ENCODE measurements around the gene TNRC6B. TPM values are rescaled to one million over a fixed set of nuclear protein-coding genes. Genes with fewer than 3 reads are reported as not detected.

TNRC6B gene
- total RNA-seq, 1 donor from 2014 or later = 29.3 TPM

- no peak for FAIRE-seq
- DNase-seq (ENCODE audit: low spot score in 2 of 2) = no peak
Measured at GRCh38 chr22:40238425-40239344, 61.0 kb downstream of the TNRC6B start.

GRCh38 chr22:40239345-40239683, 61.6 kb downstream of the TNRC6B start:
- DNase-seq (ENCODE audit: low spot score in 2 of 2) (no peak), FAIRE-seq (no peak)

GRCh38 chr22:40240160-40240559, 62.4 kb downstream of the TNRC6B start:
- FAIRE-seq = no peak
- DNase-seq (ENCODE audit: low spot score in 2 of 2) = no peak

- FAIRE-seq (no peak), DNase-seq (ENCODE audit: low spot score in 2 of 2) (no peak)
Measured at GRCh38 chr22:40240686-40241085, 63.0 kb downstream of the TNRC6B start.

GRCh38 chr22:40241200-40241763, 63.6 kb downstream of the TNRC6B start:
- no peak for DNase-seq (ENCODE audit: low spot score in 2 of 2)
- FAIRE-seq = no peak

- DNase-seq (ENCODE audit: low spot score in 2 of 2) (no peak), FAIRE-seq (no peak)
Measured at GRCh38 chr22:40243891-40244290, 66.2 kb downstream of the TNRC6B start.

GRCh38 chr22:40244586-40244985, 66.9 kb downstream of the TNRC6B start:
- DNase-seq (ENCODE audit: low spot score in 2 of 2) (no peak), FAIRE-seq (no peak)

- FAIRE-seq (no peak), DNase-seq (ENCODE audit: low spot score in 2 of 2) (no peak)
Measured at GRCh38 chr22:40247976-40248375, 70.3 kb downstream of the TNRC6B start.

- FAIRE-seq (no peak), DNase-seq (ENCODE audit: low spot score in 2 of 2) (no peak)
Measured at GRCh38 chr22:40249286-40249685, 71.6 kb downstream of the TNRC6B start.

GRCh38 chr22:40250608-40251007, 72.9 kb downstream of the TNRC6B start:
- DNase-seq (ENCODE audit: low spot score in 2 of 2) (no peak), FAIRE-seq (no peak)

GRCh38 chr22:40251106-40251505, 73.4 kb downstream of the TNRC6B start:
- no peak for FAIRE-seq

GRCh38 chr22:40252146-40252545, 74.4 kb downstream of the TNRC6B start:
- no peak for FAIRE-seq
- DNase-seq (ENCODE audit: low spot score in 2 of 2) = no peak

More at GRCh38 chr22:40251106-40251505, 73.4 kb downstream of the TNRC6B start:
- no peak for DNase-seq (ENCODE audit: low spot score in 2 of 2)

- DNase-seq (ENCODE audit: low spot score in 2 of 2) = no peak
- no peak for FAIRE-seq
Measured at GRCh38 chr22:40256516-40256915, 78.8 kb downstream of the TNRC6B start.

GRCh38 chr22:40258017-40258416, 80.3 kb downstream of the TNRC6B start:
- FAIRE-seq (no peak), DNase-seq (ENCODE audit: low spot score in 2 of 2) (no peak)

GRCh38 chr22:40258501-40258915, 80.8 kb downstream of the TNRC6B start:
- no peak for DNase-seq (ENCODE audit: low spot score in 2 of 2)
- FAIRE-seq = no peak

- FAIRE-seq = no peak
Measured at GRCh38 chr22:40261783-40262182, 84.1 kb downstream of the TNRC6B start.

GRCh38 chr22:40263191-40263590, 85.5 kb downstream of the TNRC6B start:
- DNase-seq (ENCODE audit: low spot score in 2 of 2) (no peak), FAIRE-seq (no peak)

More at GRCh38 chr22:40261783-40262182, 84.1 kb downstream of the TNRC6B start:
- no peak for DNase-seq (ENCODE audit: low spot score in 2 of 2)

- DNase-seq (ENCODE audit: low spot score in 2 of 2) = no peak
- FAIRE-seq = no peak
Measured at GRCh38 chr22:40265783-40266182, 88.1 kb downstream of the TNRC6B start.

GRCh38 chr22:40270031-40270430, 92.3 kb downstream of the TNRC6B start:
- DNase-seq (ENCODE audit: low spot score in 2 of 2) = no peak
- FAIRE-seq = no peak

- DNase-seq (ENCODE audit: low spot score in 2 of 2) = no peak
- FAIRE-seq = no peak
Measured at GRCh38 chr22:40270748-40271373, 93.1 kb downstream of the TNRC6B start.

- FAIRE-seq (no peak), DNase-seq (ENCODE audit: low spot score in 2 of 2) (no peak)
Measured at GRCh38 chr22:40271440-40271839, 93.7 kb downstream of the TNRC6B start.
